ENCODE results near the gene P3H1.

The P3H1 gene

GRCh38 chr1:42801832-42802473 is 35.1 kb upstream of the P3H1 start:
- no peak overlapping the region for H3K4me3 ChIP-seq (replicated peaks; ENCODE audit: low read depth, low read length)
- no peaks in the 10 kb centered on the region for H3K27me3 ChIP-seq (replicated peaks; ENCODE audit: control insufficient read depth, insufficient read depth, low read length)
- no peak for DNase-seq (ENCODE audit: extremely low read depth, insufficient read length)
- no peaks in the 10 kb centered on the region for H3K36me3 ChIP-seq (ENCODE audit: control insufficient read depth, insufficient read depth, low read length)
- TF ChIP-seq CTCF (IDR thresholded peaks at IDR 0.05; ENCODE audit: insufficient read depth, low read length, poor library complexity, severe bottlenecking): no peak

GRCh38 chr1:42797979-42798378 is 31.2 kb upstream of the P3H1 start:
- no peak for DNase-seq (ENCODE audit: extremely low read depth, insufficient read length)
- no peak overlapping the region for H3K4me3 ChIP-seq (replicated peaks; ENCODE audit: low read depth, low read length)
- no peak for TF ChIP-seq CTCF (IDR thresholded peaks at IDR 0.05; ENCODE audit: insufficient read depth, low read length, poor library complexity, severe bottlenecking)
- no peaks in the 10 kb centered on the region for H3K27me3 ChIP-seq (replicated peaks; ENCODE audit: control insufficient read depth, insufficient read depth, low read length)
- no peaks in the 10 kb centered on the region for H3K36me3 ChIP-seq (ENCODE audit: control insufficient read depth, insufficient read depth, low read length)

GRCh38 chr1:42797414-42797813 is 30.6 kb upstream of the P3H1 start:
- Histone ChIP-seq H3K36me3 (ENCODE audit: control insufficient read depth, insufficient read depth, low read length) (no peaks in the 10 kb centered on the region), H3K4me3 (replicated peaks; ENCODE audit: low read depth, low read length) (no peak overlapping the region), H3K27me3 (replicated peaks; ENCODE audit: control insufficient read depth, insufficient read depth, low read length) (no peaks in the 10 kb centered on the region)
- DNase-seq (ENCODE audit: extremely low read depth, insufficient read length): no peak
- TF ChIP-seq CTCF (IDR thresholded peaks at IDR 0.05; ENCODE audit: insufficient read depth, low read length, poor library complexity, severe bottlenecking): no peak

GRCh38 chr1:42793824-42794223 is 27.0 kb upstream of the P3H1 start:
- no peaks in the 10 kb centered on the region for H3K36me3 ChIP-seq (ENCODE audit: control insufficient read depth, insufficient read depth, low read length)
- H3K4me3 ChIP-seq (replicated peaks; ENCODE audit: low read depth, low read length): no peak overlapping the region
- no peak for TF ChIP-seq CTCF (IDR thresholded peaks at IDR 0.05; ENCODE audit: insufficient read depth, low read length, poor library complexity, severe bottlenecking)
- DNase-seq (ENCODE audit: extremely low read depth, insufficient read length): no peak
- no peaks in the 10 kb centered on the region for H3K27me3 ChIP-seq (replicated peaks; ENCODE audit: control insufficient read depth, insufficient read depth, low read length)

- Histone ChIP-seq H3K36me3 (ENCODE audit: control insufficient read depth, insufficient read depth, low read length) (no peaks in the 10 kb centered on the region), H3K27me3 (replicated peaks; ENCODE audit: control insufficient read depth, insufficient read depth, low read length) (no peaks in the 10 kb centered on the region), H3K4me3 (replicated peaks; ENCODE audit: low read depth, low read length) (no peak overlapping the region)
- no peak for DNase-seq (ENCODE audit: extremely low read depth, insufficient read length)
- TF ChIP-seq CTCF (IDR thresholded peaks at IDR 0.05; ENCODE audit: insufficient read depth, low read length, poor library complexity, severe bottlenecking): no peak
Measured at GRCh38 chr1:42788021-42788420, 21.2 kb upstream of the P3H1 start.

- no peak for DNase-seq (ENCODE audit: extremely low read depth, insufficient read length)
- H3K27me3 ChIP-seq (replicated peaks; ENCODE audit: control insufficient read depth, insufficient read depth, low read length): no peaks in the 10 kb centered on the region
- TF ChIP-seq CTCF (IDR thresholded peaks at IDR 0.05; ENCODE audit: insufficient read depth, low read length, poor library complexity, severe bottlenecking): no peak
- peaks cover 2% of the 10 kb centered on the region for H3K36me3 ChIP-seq (ENCODE audit: control insufficient read depth, insufficient read depth, low read length)
- no peak overlapping the region for H3K4me3 ChIP-seq (replicated peaks; ENCODE audit: low read depth, low read length)
Measured at GRCh38 chr1:42786097-42786496, 19.3 kb upstream of the P3H1 start.

All from GM06990 (cell line).